Testis (tissue), 3 donors: ENCODE measurements around the gene NUDT8. TPM values are rescaled to one million over a fixed set of nuclear protein-coding genes. Genes with fewer than 3 reads are reported as not detected.

ENCODE experiments used
- DNase-seq: peaks from one replicate; pipeline ENCODE4 v3.0.0-alpha.2; 2019
- H3K27ac ChIP-seq, 2 donors: fragments of 200-600 bp; sonication (generic); one replicate each; pipeline ENCODE4 v1.5.1; 2019
- H3K27me3 ChIP-seq: fragments of 200-600 bp; sonication (generic); one replicate; pipeline ENCODE4 v1.5.1; 2019
- H3K36me3 ChIP-seq: fragments of 200-600 bp; sonication (generic); one replicate; pipeline ENCODE4 v1.5.1; 2017; ENCODE audit warnings: low read depth; ENCODE audit errors: missing control alignments
- H3K4me1 ChIP-seq: fragments of 200-600 bp; sonication (generic); one replicate; pipeline ENCODE4 v1.5.1; 2019
- H3K4me3 ChIP-seq, 2 donors: fragments of 200-600 bp; sonication (generic); one replicate each; pipeline ENCODE4 v1.5.1; 2017 to 2019
- H3K9me3 ChIP-seq: fragments of 200-600 bp; sonication (generic); one replicate; pipeline ENCODE4 v1.5.1; 2017
- POLR2A ChIP-seq: fragments of 450-650 bp; IDR thresholded peaks from one replicate; pipeline ENCODE4 v1.6.1; 2017; ENCODE audit warnings: antibody characterized with exemption, mild to moderate bottlenecking, moderate library complexity
- WGBS, 2 donors: methylation state at CpG; one replicate each; pipeline ENCODE4 v1.1.5; 2018; 5-methylcytosine and 5-hydroxymethylcytosine counted together
- intact Hi-C: fragments of 100-400 bp; cut with DNase I; formaldehyde crosslinking; loops from one replicate; pipeline ENCODE4 v1.15.1; 2023; ENCODE audit warnings: low total_unique reads
- polyA plus RNA-seq: library from polyadenylated mRNA; stranded (reverse); fragments of 350-450 nt; fragmentation: Illumina TruSeq; extraction: RNeasy Lipid Tissue Mini Kit (QIAGEN cat#74804); gene quantifications from one replicate; pipeline ENCODE4 v1.2.3, GENCODE V29; 2014; ENCODE audit warnings: low read depth, low replicate concordance; ENCODE audit not compliant: insufficient read depth
- small RNA-seq, 2 donors: library from RNA; depleted of rRNA; stranded (forward); fragments of <200 nt; gene quantifications; one replicate each; pipeline ENCODE3, GENCODE V24; 2016
- total RNA-seq, 2 donors: library from RNA; depleted of rRNA; stranded (reverse); fragments of >200 nt; gene quantifications; one replicate each; pipeline ENCODE4 v1.2.3, GENCODE V29; 2016
- TF ChIP-seq, protein P1 (sequence below), 3 experiments: fragments of 450-650 bp in 2 of 3; fragments of 200-600 bp in 1 of 3; sonication (generic) in 1 of 3; IDR thresholded peaks; one replicate each; pipeline ENCODE4 v1.5.1; 2016 to 2019; ENCODE audit warnings: antibody characterized with exemption in 3 of 3, mild to moderate bottlenecking in 2 of 3, moderate library complexity in 1 of 3

The NUDT8 gene
- total and polyA plus RNA-seq, 3 donors from 2014 or later, result 4.0 to 7.0 (median 6.2) TPM

- Histone ChIP-seq H3K4me1 (peaks cover 5% of the 10 kb centered on the region), H3K9me3 (no peaks in the 10 kb centered on the region), H3K36me3 (no peaks in the 10 kb centered on the region), H3K27ac (no peak overlapping the region), H3K4me3 (no peak overlapping the region), H3K27me3 (no peaks in the 10 kb centered on the region)
- no peak for TF ChIP-seq POLR2A
- TF ChIP-seq, protein P1, sequence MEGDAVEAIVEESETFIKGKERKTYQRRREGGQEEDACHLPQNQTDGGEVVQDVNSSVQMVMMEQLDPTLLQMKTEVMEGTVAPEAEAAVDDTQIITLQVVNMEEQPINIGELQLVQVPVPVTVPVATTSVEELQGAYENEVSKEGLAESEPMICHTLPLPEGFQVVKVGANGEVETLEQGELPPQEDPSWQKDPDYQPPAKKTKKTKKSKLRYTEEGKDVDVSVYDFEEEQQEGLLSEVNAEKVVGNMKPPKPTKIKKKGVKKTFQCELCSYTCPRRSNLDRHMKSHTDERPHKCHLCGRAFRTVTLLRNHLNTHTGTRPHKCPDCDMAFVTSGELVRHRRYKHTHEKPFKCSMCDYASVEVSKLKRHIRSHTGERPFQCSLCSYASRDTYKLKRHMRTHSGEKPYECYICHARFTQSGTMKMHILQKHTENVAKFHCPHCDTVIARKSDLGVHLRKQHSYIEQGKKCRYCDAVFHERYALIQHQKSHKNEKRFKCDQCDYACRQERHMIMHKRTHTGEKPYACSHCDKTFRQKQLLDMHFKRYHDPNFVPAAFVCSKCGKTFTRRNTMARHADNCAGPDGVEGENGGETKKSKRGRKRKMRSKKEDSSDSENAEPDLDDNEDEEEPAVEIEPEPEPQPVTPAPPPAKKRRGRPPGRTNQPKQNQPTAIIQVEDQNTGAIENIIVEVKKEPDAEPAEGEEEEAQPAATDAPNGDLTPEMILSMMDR (IDR thresholded peaks at IDR 0.05), result no peak
- intact Hi-C loops, result no loop called here
- no peak for DNase-seq
- 69 to 72% methylated on average over 11 of the region's 11 CpGs for WGBS, 2 donors
Observed at GRCh38 chr11:67581469-67581868, 48.3 kb downstream of the NUDT8 start.

DNA sequence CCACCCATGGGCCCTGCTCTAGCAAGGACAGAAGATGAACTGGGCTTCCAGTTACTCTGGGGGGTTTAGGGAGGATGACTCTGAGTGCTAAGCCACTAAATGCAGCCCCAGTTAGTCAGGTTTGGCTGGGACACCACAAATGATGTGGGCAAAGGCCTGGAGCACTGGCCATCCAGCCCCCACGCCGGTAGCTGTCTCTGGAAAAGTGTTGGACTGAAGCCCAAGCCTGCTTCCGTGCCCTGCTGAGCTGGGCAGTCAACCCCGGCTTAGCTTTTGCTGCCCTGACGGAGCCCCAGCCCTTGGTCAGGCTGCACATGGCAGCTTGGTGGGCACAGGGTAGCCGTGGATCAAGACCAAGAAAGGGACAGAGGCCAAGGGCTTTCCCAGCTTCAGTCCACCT is 51.8 kb downstream of the NUDT8 start:
- no peak overlapping the region for H3K27ac ChIP-seq
- no peak for DNase-seq
- peaks cover 4% of the 10 kb centered on the region for H3K4me1 ChIP-seq
- intact Hi-C loops, result no loop called here
- H3K9me3 ChIP-seq, result no peaks in the 10 kb centered on the region
- no peak for TF ChIP-seq POLR2A
- TF ChIP-seq, protein P1 (IDR thresholded peaks at IDR 0.05), result no peak
- no peak overlapping the region for H3K4me3 ChIP-seq
- no peaks in the 10 kb centered on the region for H3K36me3 ChIP-seq
- WGBS, 2 donors, result 73 to 76% methylated on average over 6 of the region's 6 CpGs
- no peaks in the 10 kb centered on the region for H3K27me3 ChIP-seq

Small RNA genes within 50 kb of the gene (small RNA-seq; reads per million reads assigned to genes)
- gene AP003385.3, result 0 reads per million in 2 donors

Other genes with a start within 250 kb of the NUDT8 start
- 10 to 100 TPM; 35.8 to 46.2 TPM for gene RAD9A, start 238.0 kb downstream of the NUDT8 start, total RNA-seq
- 25.7 TPM for gene RAD9A, start 238.0 kb downstream of the NUDT8 start, polyA plus RNA-seq
- 100 to 1,000 TPM; 100 to 129 TPM for gene PPP1CA, start 228.1 kb downstream of the NUDT8 start, total RNA-seq
- gene PPP1CA, start 228.1 kb downstream of the NUDT8 start, polyA plus RNA-seq, result 79.7 TPM
- gene TBC1D10C, start 225.9 kb downstream of the NUDT8 start, total RNA-seq, result 1 to 10 TPM; 1.8 to 3.8 TPM
- 3.3 TPM for gene TBC1D10C, start 225.9 kb downstream of the NUDT8 start, polyA plus RNA-seq
- 1 to 10 TPM in 1 of 2 donors, under 1 TPM in 1; 0.74 to 1.3 TPM for gene CARNS1, start 214.3 kb downstream of the NUDT8 start, total RNA-seq
- 1.6 TPM for gene CARNS1, start 214.3 kb downstream of the NUDT8 start, polyA plus RNA-seq
- gene RPS6KB2, start 201.4 kb downstream of the NUDT8 start, total RNA-seq, result 10 to 100 TPM; 46.5 to 47.4 TPM
- gene RPS6KB2, start 201.4 kb downstream of the NUDT8 start, polyA plus RNA-seq, result 30.1 TPM
- gene PTPRCAP, start 192.3 kb downstream of the NUDT8 start, total RNA-seq, result 1 to 10 TPM; 3.1 to 5.2 TPM
- 5.6 TPM for gene PTPRCAP, start 192.3 kb downstream of the NUDT8 start, polyA plus RNA-seq
- 10 to 100 TPM; 34.6 to 48.6 TPM for gene CORO1B, start 186.5 kb downstream of the NUDT8 start, total RNA-seq
- gene CORO1B, start 186.5 kb downstream of the NUDT8 start, polyA plus RNA-seq, result 34.3 TPM
- not detected for gene GPR152, start 177.2 kb downstream of the NUDT8 start, total RNA-seq
- not detected for gene GPR152, start 177.2 kb downstream of the NUDT8 start, polyA plus RNA-seq
- gene CABP4, start 174.6 kb downstream of the NUDT8 start, total RNA-seq, result 1 to 10 TPM in 1 of 2 donors, under 1 TPM in 1; 0.87 to 1.2 TPM
- gene CABP4, start 174.6 kb downstream of the NUDT8 start, polyA plus RNA-seq, result 0.98 TPM
- 100 to 1,000 TPM; 126 to 149 TPM for gene TMEM134, start 160.7 kb downstream of the NUDT8 start, total RNA-seq
- gene TMEM134, start 160.7 kb downstream of the NUDT8 start, polyA plus RNA-seq, result 97.5 TPM
- 10 to 100 TPM; 34.6 to 61.7 TPM for gene AIP, start 146.9 kb downstream of the NUDT8 start, total RNA-seq
- gene AIP, start 146.9 kb downstream of the NUDT8 start, polyA plus RNA-seq, result 60.7 TPM
- gene PITPNM1, start 124.6 kb downstream of the NUDT8 start, total RNA-seq, result 10 to 100 TPM; 15.5 to 23.5 TPM
- 19.6 TPM for gene PITPNM1, start 124.6 kb downstream of the NUDT8 start, polyA plus RNA-seq
- 10 to 100 TPM; 26.4 to 38.0 TPM for gene CDK2AP2, start 121.8 kb downstream of the NUDT8 start, total RNA-seq
- 20.9 TPM for gene CDK2AP2, start 121.8 kb downstream of the NUDT8 start, polyA plus RNA-seq
- not detected for gene CABP2, start 106.5 kb downstream of the NUDT8 start, total RNA-seq
- not detected for gene CABP2, start 106.5 kb downstream of the NUDT8 start, polyA plus RNA-seq
- 100 to 1,000 TPM; 117 to 201 TPM for gene GSTP1, start 46.1 kb downstream of the NUDT8 start, total RNA-seq
- 211 TPM for gene GSTP1, start 46.1 kb downstream of the NUDT8 start, polyA plus RNA-seq
- 100 to 1,000 TPM; 312 to 369 TPM for gene NDUFV1, start 23.0 kb downstream of the NUDT8 start, total RNA-seq
- gene NDUFV1, start 23.0 kb downstream of the NUDT8 start, polyA plus RNA-seq, result 187 TPM
- under 1 TPM in 1 of 2 donors, not detected in 1; 0.50 TPM for gene TBX10, start 9.8 kb upstream of the NUDT8 start, total RNA-seq
- gene TBX10, start 9.8 kb upstream of the NUDT8 start, polyA plus RNA-seq, result not detected
- under 1 TPM in 1 of 2 donors, not detected in 1; 0.50 TPM for gene ACY3, start 20.8 kb upstream of the NUDT8 start, total RNA-seq
- gene ACY3, start 20.8 kb upstream of the NUDT8 start, polyA plus RNA-seq, result 0.66 TPM
- gene ALDH3B2, start 44.7 kb upstream of the NUDT8 start, total RNA-seq, result under 1 TPM in 1 of 2 donors, not detected in 1; 0.19 TPM
- gene ALDH3B2, start 44.7 kb upstream of the NUDT8 start, polyA plus RNA-seq, result not detected